ENCODE measurements around the gene KLHL8. TPM values are rescaled to one million over a fixed set of nuclear protein-coding genes. Genes with fewer than 3 reads are reported as not detected.

Gene KLHL8
- polyA plus RNA-seq, 1 donor (not counting 4 experiments of a cell fraction or from before 2014, with no cell fraction given) = 6.7 TPM

GRCh38 chr4:87241336-87241735, 20.9 kb upstream of the KLHL8 start:
- Histone ChIP-seq H3K27ac (ENCODE audit: control insufficient read depth, insufficient read depth, low read length) (no peak overlapping the region), H3K36me3 (ENCODE audit: control insufficient read depth in 2 of 2, extremely low read depth in 1 of 2, insufficient read depth in 2 of 2, low read length in 2 of 2) (no peaks in the 10 kb centered on the region), H3K4me2 (ENCODE audit: control insufficient read depth, extremely low read depth, insufficient read depth, low read depth, low read length) (no peak overlapping the region), H3K9ac (ENCODE audit: control insufficient read depth, extremely low read depth, insufficient read depth, low read length) (no peak overlapping the region), H3K9me3 (ENCODE audit: control insufficient read depth, low read depth, low read length) (no peaks in the 10 kb centered on the region), H3K4me3 (ENCODE audit: control insufficient read depth in 2 of 3, extremely low read depth in 1 of 3, insufficient read depth in 2 of 3, low read depth in 1 of 3, low read length in 3 of 3) (no peak overlapping the region), H3K9me1 (ENCODE audit: control insufficient read depth, extremely low read depth, insufficient read depth, low read length) (no peaks in the 10 kb centered on the region), H3K27me3 (ENCODE audit: control insufficient read depth, extremely low read depth, insufficient read depth, low read length) (no peaks in the 10 kb centered on the region), H2AFZ (ENCODE audit: control insufficient read depth, low read length) (no peak overlapping the region), H3K79me2 (ENCODE audit: control insufficient read depth, insufficient read depth, low read length) (no peaks in the 10 kb centered on the region), H4K20me1 (ENCODE audit: control insufficient read depth, extremely low read depth, insufficient read depth, low read length) (no peaks in the 10 kb centered on the region), H3K4me1 (ENCODE audit: control insufficient read depth, extremely low read depth, insufficient read depth, low read length) (no peaks in the 10 kb centered on the region)
- no peak for FAIRE-seq
- DNase-seq (ENCODE audit: low read depth, low spot score) = no peak
- TF ChIP-seq CTCF (optimal IDR thresholded peaks at IDR 0.05 in 1 of 3, IDR thresholded peaks at IDR 0.05 in 1 of 3, conservative IDR thresholded peaks at IDR 0.05 in 1 of 3; ENCODE audit: extremely low read depth in 1 of 3, insufficient read depth in 2 of 3, low read length in 3 of 3) = no peak
- TF ChIP-seq EZH2 (IDR thresholded peaks at IDR 0.05; ENCODE audit: low read length) = no peak
- dilution Hi-C loops (cut with MboI; ENCODE audit: extremely low pct_ligation_motif_present, low sequenced_read_pairs) = no loop called here

- dilution Hi-C loops (cut with MboI; ENCODE audit: extremely low pct_ligation_motif_present, low sequenced_read_pairs) = no loop called here
- Histone ChIP-seq H4K20me1 (ENCODE audit: control insufficient read depth, extremely low read depth, insufficient read depth, low read length) (no peaks in the 10 kb centered on the region), H3K9ac (ENCODE audit: control insufficient read depth, extremely low read depth, insufficient read depth, low read length) (no peak overlapping the region), H2AFZ (ENCODE audit: control insufficient read depth, low read length) (no peak overlapping the region), H3K27me3 (ENCODE audit: control insufficient read depth, extremely low read depth, insufficient read depth, low read length) (no peaks in the 10 kb centered on the region), H3K4me3 (ENCODE audit: control insufficient read depth in 2 of 3, extremely low read depth in 1 of 3, insufficient read depth in 2 of 3, low read depth in 1 of 3, low read length in 3 of 3) (no peak overlapping the region), H3K27ac (ENCODE audit: control insufficient read depth, insufficient read depth, low read length) (no peak overlapping the region), H3K9me3 (ENCODE audit: control insufficient read depth, low read depth, low read length) (no peaks in the 10 kb centered on the region), H3K9me1 (ENCODE audit: control insufficient read depth, extremely low read depth, insufficient read depth, low read length) (no peaks in the 10 kb centered on the region), H3K36me3 (ENCODE audit: control insufficient read depth in 2 of 2, extremely low read depth in 1 of 2, insufficient read depth in 2 of 2, low read length in 2 of 2) (no peaks in the 10 kb centered on the region), H3K79me2 (ENCODE audit: control insufficient read depth, insufficient read depth, low read length) (no peaks in the 10 kb centered on the region), H3K4me1 (ENCODE audit: control insufficient read depth, extremely low read depth, insufficient read depth, low read length) (peaks cover 3% of the 10 kb centered on the region), H3K4me2 (ENCODE audit: control insufficient read depth, extremely low read depth, insufficient read depth, low read depth, low read length) (no peak overlapping the region)
- FAIRE-seq (no peak), DNase-seq (ENCODE audit: low read depth, low spot score) (no peak)
- TF ChIP-seq CTCF (optimal IDR thresholded peaks at IDR 0.05 in 1 of 3, IDR thresholded peaks at IDR 0.05 in 1 of 3, conservative IDR thresholded peaks at IDR 0.05 in 1 of 3; ENCODE audit: extremely low read depth in 1 of 3, insufficient read depth in 2 of 3, low read length in 3 of 3) (no peak), EZH2 (IDR thresholded peaks at IDR 0.05; ENCODE audit: low read length) (no peak)
These were observed 19.9 kb upstream of the KLHL8 start for GRCh38 chr4:87240341-87240740.

Data from keratinocyte (primary cell).